Left lung (tissue), 10 donors: ENCODE data around the gene ANK3. TPM values are rescaled to one million over a fixed set of nuclear protein-coding genes. Genes with fewer than 3 reads are reported as not detected.

Experiments used
- ATAC-seq: fragments of 200-7000 bp; cut with Tn5 transposase; one replicate; pipeline ENCODE4 v1.9.1; 2020; ENCODE audit warnings: moderate library complexity
- DNase-seq, 4 donors: peaks; one replicate each; pipeline ENCODE4 v3.0.0-alpha.2; 2013 to 2020
- H3K27ac ChIP-seq, 2 donors: fragments of 200-600 bp; sonication (generic) in 1 of 2; one replicate each; pipeline versions ENCODE4 v1.5.0 to v1.8.0; 2020 to 2021
- H3K27me3 ChIP-seq, 2 donors: fragments of 200-600 bp; sonication (generic) in 1 of 2; one replicate each; pipeline versions ENCODE4 v1.5.0 to v1.8.0; 2020 to 2021
- H3K36me3 ChIP-seq, 2 donors: fragments of 200-600 bp; sonication (generic) in 1 of 2; one replicate each; pipeline versions ENCODE4 v1.5.0 to v1.8.0; 2020 to 2021
- H3K4me1 ChIP-seq, 2 donors: fragments of 200-600 bp; one replicate each; pipeline ENCODE4 v1.8.0; 2021
- H3K4me3 ChIP-seq, 2 donors: fragments of 200-600 bp; sonication (generic) in 1 of 2; one replicate each; pipeline versions ENCODE4 v1.5.0 to v1.8.0; 2020 to 2021; ENCODE audit warnings: mild to moderate bottlenecking in 1 of 2
- H3K9me3 ChIP-seq, 2 donors: fragments of 200-600 bp; sonication (generic) in 1 of 2; one replicate each; pipeline versions ENCODE4 v1.5.0 to v1.8.0; 2020 to 2021
- CTCF ChIP-seq, 2 donors: fragments of 200-600 bp; sonication (generic) in 1 of 2; IDR thresholded peaks; one replicate each; pipeline versions ENCODE4 v1.5.0 to v1.8.0; 2021; ENCODE audit warnings: antibody characterized with exemption in 2 of 2
- intact Hi-C, 2 donors: fragments of 100-400 bp; cut with DNase I; formaldehyde crosslinking; loops; one replicate each; pipeline versions ENCODE4 v1.11.2 to v1.14.2; 2022
- polyA plus RNA-seq, 6 donors: library from polyadenylated mRNA; unstranded; fragments of 120-200 nt; gene quantifications; one replicate each; pipeline ENCODE4 v1.2.1, GENCODE V29; 2013; ENCODE audit not compliant: insufficient read length in 6 of 6
- total RNA-seq, 2 donors: library from RNA; stranded (reverse); fragmentation: NEBNext Ultra II Directional; extraction: Animal tissue kit (Norgen Biotek cat#: 25700); gene quantifications; one replicate each; pipeline ENCODE4 v1.2.1, GENCODE V29; 2021
- donor health status: DM: no; HTN: yes; CAD: no.
- donor health status: DM: no; HTN: no; CAD: no.

ANK3 gene
- total and polyA plus RNA-seq, 8 donors: 22.1 to 74.1 (median 35.1) TPM

GRCh38 chr10:60343254-60343653, 46.4 kb downstream of the ANK3 start:
- no peak for ATAC-seq
- intact Hi-C loops: no loop called here

GRCh38 chr10:60341969-60342368, 47.7 kb downstream of the ANK3 start:
- ATAC-seq: no peak
- no peak overlapping the region for H3K27ac ChIP-seq

More at GRCh38 chr10:60343254-60343653, 46.4 kb downstream of the ANK3 start:
- no peak for DNase-seq
- Histone ChIP-seq H3K4me3 (no peak overlapping the region), H3K27ac (no peak overlapping the region), H3K9me3 (no peaks in the 10 kb centered on the region), H3K36me3 (no peaks in the 10 kb centered on the region), H3K4me1 (no peaks in the 10 kb centered on the region), H3K27me3 (no peaks in the 10 kb centered on the region)
- no peak for TF ChIP-seq CTCF (IDR thresholded peaks at IDR 0.05)

GRCh38 chr10:60340973-60341372, 48.7 kb downstream of the ANK3 start:
- Histone ChIP-seq H3K4me3 (no peak overlapping the region), H3K27me3 (no peaks in the 10 kb centered on the region), H3K9me3 (no peaks in the 10 kb centered on the region), H3K27ac (no peak overlapping the region), H3K36me3 (no peaks in the 10 kb centered on the region), H3K4me1 (no peaks in the 10 kb centered on the region)
- DNase-seq: no peak
- no peak for TF ChIP-seq CTCF (IDR thresholded peaks at IDR 0.05)
- ATAC-seq: no peak
- intact Hi-C loops: no loop called here

More at GRCh38 chr10:60341969-60342368, 47.7 kb downstream of the ANK3 start:
- intact Hi-C loops: no loop called here
- TF ChIP-seq CTCF (IDR thresholded peaks at IDR 0.05): no peak
- Histone ChIP-seq H3K4me1 (no peaks in the 10 kb centered on the region), H3K9me3 (no peaks in the 10 kb centered on the region), H3K36me3 (no peaks in the 10 kb centered on the region), H3K27me3 (no peaks in the 10 kb centered on the region), H3K4me3 (no peak overlapping the region)
- DNase-seq: no peak

- ATAC-seq: no peak
- H3K36me3 ChIP-seq: no peaks in the 10 kb centered on the region
- TF ChIP-seq CTCF (IDR thresholded peaks at IDR 0.05): no peak
- intact Hi-C loops: no loop called here
- H3K9me3 ChIP-seq: no peaks in the 10 kb centered on the region
- H3K27ac ChIP-seq: no peak overlapping the region
- DNase-seq: no peak
- no peaks in the 10 kb centered on the region for H3K27me3 ChIP-seq
- no peak overlapping the region for H3K4me3 ChIP-seq
- H3K4me1 ChIP-seq: no peaks in the 10 kb centered on the region
Measured at GRCh38 chr10:60339757-60340156, 49.9 kb downstream of the ANK3 start.

GRCh38 chr10:60338786-60339185, 50.9 kb downstream of the ANK3 start:
- intact Hi-C loops: no loop called here
- H3K27ac ChIP-seq: no peak overlapping the region
- H3K9me3 ChIP-seq: no peaks in the 10 kb centered on the region
- H3K27me3 ChIP-seq: no peaks in the 10 kb centered on the region
- no peak overlapping the region for H3K4me3 ChIP-seq
- ATAC-seq: no peak
- no peaks in the 10 kb centered on the region for H3K36me3 ChIP-seq
- no peaks in the 10 kb centered on the region for H3K4me1 ChIP-seq
- TF ChIP-seq CTCF (IDR thresholded peaks at IDR 0.05): no peak
- no peak for DNase-seq
